ENCODE results near the gene RBM24.

Gene RBM24

GRCh38 chr6:17281100-17281496, at the start of gene RBM24:
TSS of gene RBM24 (plus strand) at chr6:17281361. CDS start at chr6:17281582, 221 bp downstream.
- no peak for DNase-seq (ENCODE audit: low read depth)

GRCh38 chr6:17233531-17233930, 47.6 kb upstream of the RBM24 start:
- no peak for DNase-seq (ENCODE audit: low read depth)

- no peak for DNase-seq (ENCODE audit: low read depth)
Measured at GRCh38 chr6:17237246-17237645, 43.9 kb upstream of the RBM24 start.

- no peak for DNase-seq (ENCODE audit: low read depth)
Measured at GRCh38 chr6:17239260-17239659, 41.9 kb upstream of the RBM24 start.

GRCh38 chr6:17240803-17241500, 40.2 kb upstream of the RBM24 start:
- DNase-seq (ENCODE audit: low read depth), result no peak

GRCh38 chr6:17242087-17242486, 39.1 kb upstream of the RBM24 start:
- no peak for DNase-seq (ENCODE audit: low read depth)

- no peak for DNase-seq (ENCODE audit: low read depth)
Measured at GRCh38 chr6:17250237-17250636, 30.9 kb upstream of the RBM24 start.

- no peak for DNase-seq (ENCODE audit: low read depth)
Measured at GRCh38 chr6:17251953-17252352, 29.2 kb upstream of the RBM24 start.

GRCh38 chr6:17258749-17259148, 22.4 kb upstream of the RBM24 start:
- no peak for DNase-seq (ENCODE audit: low read depth)

GRCh38 chr6:17265570-17265969, 15.6 kb upstream of the RBM24 start:
- DNase-seq (ENCODE audit: low read depth), result no peak

- no peak for DNase-seq (ENCODE audit: low read depth)
Measured at GRCh38 chr6:17267566-17267965, 13.6 kb upstream of the RBM24 start.

GRCh38 chr6:17268114-17268513, 13.0 kb upstream of the RBM24 start:
- no peak for DNase-seq (ENCODE audit: low read depth)

- no peak for DNase-seq (ENCODE audit: low read depth)
Measured at GRCh38 chr6:17269840-17270239, 11.3 kb upstream of the RBM24 start.

GRCh38 chr6:17271628-17272027, 9.5 kb upstream of the RBM24 start:
- no peak for DNase-seq (ENCODE audit: low read depth)

GRCh38 chr6:17276766-17277165, 4.4 kb upstream of the RBM24 start:
- no peak for DNase-seq (ENCODE audit: low read depth)

GRCh38 chr6:17277256-17277655, 3.9 kb upstream of the RBM24 start:
- no peak for DNase-seq (ENCODE audit: low read depth)

GRCh38 chr6:17278289-17279063, 2.7 kb upstream of the RBM24 start:
- DNase-seq (ENCODE audit: low read depth), result no peak

- DNase-seq (ENCODE audit: low read depth), result no peak
Measured at GRCh38 chr6:17280138-17280537, 1.0 kb upstream of the RBM24 start.

GRCh38 chr6:17280552-17281090, 540 bp upstream of the RBM24 start:
- no peak for DNase-seq (ENCODE audit: low read depth)

GRCh38 chr6:17281497-17282481, 628 bp downstream of the RBM24 start:
- DNase-seq (ENCODE audit: low read depth), result no peak

GRCh38 chr6:17283074-17283473, 1.9 kb downstream of the RBM24 start:
- no peak for DNase-seq (ENCODE audit: low read depth)

GRCh38 chr6:17289630-17290061, 8.5 kb downstream of the RBM24 start:
- no peak for DNase-seq (ENCODE audit: low read depth)

Data from activated gamma-delta T cell treated with anti-CD3 and anti-CD28 coated beads, Interleukin-2, amount 50 U/mL, for 16 hours (primary cell).